Type B pancreatic cell (in vitro differentiated cells): ENCODE results near the gene PLSCR5. TPM values are rescaled to one million over a fixed set of nuclear protein-coding genes. Genes with fewer than 3 reads are reported as not detected.

Source experiments
- DNase-seq: peaks from one replicate; pipeline ENCODE4 v3.0.0; 2021; ENCODE audit warnings: mixed read lengths; ENCODE audit not compliant: unreplicated experiment; ENCODE audit errors: extremely low spot score
- H3K27ac Mint-ChIP-seq: 2 replicates; pipeline ENCODE4 v1.8.0; 2021; ENCODE audit warnings: mild to moderate bottlenecking, mixed read lengths
- H3K27me3 Mint-ChIP-seq: 2 replicates; pipeline ENCODE4 v1.8.0; 2021; ENCODE audit warnings: mixed read lengths
- H3K36me3 Mint-ChIP-seq: 2 replicates; pipeline ENCODE4 v1.8.0; 2021; ENCODE audit warnings: mixed read lengths
- H3K4me1 Mint-ChIP-seq: one replicate; pipeline ENCODE4 v1.8.0; 2021; ENCODE audit warnings: mixed read lengths; ENCODE audit not compliant: unreplicated experiment
- H3K4me3 Mint-ChIP-seq: 2 replicates; pipeline ENCODE4 v1.8.0; 2021; ENCODE audit warnings: mild to moderate bottlenecking, mixed read lengths
- H3K9me3 Mint-ChIP-seq: 2 replicates; pipeline ENCODE4 v1.8.0; 2021; ENCODE audit warnings: mixed read lengths
- total RNA-seq: library from RNA; stranded (reverse); gene quantifications from 2 replicates; pipeline ENCODE4 v1.2.1, GENCODE V29; 2021; ENCODE audit warnings: low replicate concordance
- TF ChIP-seq, protein P1 (sequence below): fragments of 200-600 bp; sonication (generic); conservative IDR thresholded peaks from 2 replicates; pipeline ENCODE4 v1.5.0; 2021; ENCODE audit warnings: antibody characterized with exemption, mild to moderate bottlenecking

PLSCR5 gene
- total RNA-seq, 1 donor from 2014 or later: not detected

GRCh38 chr3:146585156-146585555, 20.0 kb downstream of the PLSCR5 start:
- TF ChIP-seq, protein P1, sequence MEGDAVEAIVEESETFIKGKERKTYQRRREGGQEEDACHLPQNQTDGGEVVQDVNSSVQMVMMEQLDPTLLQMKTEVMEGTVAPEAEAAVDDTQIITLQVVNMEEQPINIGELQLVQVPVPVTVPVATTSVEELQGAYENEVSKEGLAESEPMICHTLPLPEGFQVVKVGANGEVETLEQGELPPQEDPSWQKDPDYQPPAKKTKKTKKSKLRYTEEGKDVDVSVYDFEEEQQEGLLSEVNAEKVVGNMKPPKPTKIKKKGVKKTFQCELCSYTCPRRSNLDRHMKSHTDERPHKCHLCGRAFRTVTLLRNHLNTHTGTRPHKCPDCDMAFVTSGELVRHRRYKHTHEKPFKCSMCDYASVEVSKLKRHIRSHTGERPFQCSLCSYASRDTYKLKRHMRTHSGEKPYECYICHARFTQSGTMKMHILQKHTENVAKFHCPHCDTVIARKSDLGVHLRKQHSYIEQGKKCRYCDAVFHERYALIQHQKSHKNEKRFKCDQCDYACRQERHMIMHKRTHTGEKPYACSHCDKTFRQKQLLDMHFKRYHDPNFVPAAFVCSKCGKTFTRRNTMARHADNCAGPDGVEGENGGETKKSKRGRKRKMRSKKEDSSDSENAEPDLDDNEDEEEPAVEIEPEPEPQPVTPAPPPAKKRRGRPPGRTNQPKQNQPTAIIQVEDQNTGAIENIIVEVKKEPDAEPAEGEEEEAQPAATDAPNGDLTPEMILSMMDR: no peak
- Mint-ChIP-seq H3K4me3 (no peak overlapping the region), H3K27me3 (no peaks in the 10 kb centered on the region), H3K9me3 (peaks cover 16% of the 10 kb centered on the region), H3K27ac (peak overlapping the region; percentile 18), H3K4me1 (peaks cover 14% of the 10 kb centered on the region), H3K36me3 (peaks cover 11% of the 10 kb centered on the region)
- DNase-seq: no peak

DNA sequence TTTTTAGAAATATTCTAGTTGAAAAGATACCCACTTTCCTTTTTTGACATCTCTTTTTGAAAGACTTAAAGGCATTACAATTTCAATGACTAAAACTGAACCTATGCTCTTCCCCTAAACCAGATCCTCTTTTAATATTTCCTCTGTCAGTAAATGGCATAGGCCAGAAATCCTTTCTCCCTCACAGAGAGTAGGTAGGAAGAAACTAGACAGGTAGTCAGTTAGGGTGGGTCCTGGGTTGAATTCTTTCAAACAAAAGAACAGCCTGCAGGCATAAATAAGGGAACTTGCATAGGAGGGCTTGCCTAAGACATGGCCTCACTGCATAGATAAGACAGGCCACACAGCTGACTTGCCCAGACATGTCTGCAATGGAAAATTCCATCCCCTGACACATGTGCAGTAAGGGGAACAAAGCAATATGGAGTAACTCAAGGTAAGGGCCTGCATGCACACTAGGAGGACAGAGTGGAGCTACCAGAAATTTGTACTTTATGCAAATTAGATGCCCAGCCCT, 23.1 kb downstream of the PLSCR5 start:
- TF ChIP-seq, protein P1: no peak
- Mint-ChIP-seq H3K9me3 (peaks cover 16% of the 10 kb centered on the region), H3K4me3 (peak overlapping the region; percentile 43), H3K4me1 (peaks cover 14% of the 10 kb centered on the region), H3K27me3 (no peaks in the 10 kb centered on the region), H3K36me3 (peaks cover 11% of the 10 kb centered on the region), H3K27ac (peak overlapping the region; percentile 98)
- no peak for DNase-seq

DNA sequence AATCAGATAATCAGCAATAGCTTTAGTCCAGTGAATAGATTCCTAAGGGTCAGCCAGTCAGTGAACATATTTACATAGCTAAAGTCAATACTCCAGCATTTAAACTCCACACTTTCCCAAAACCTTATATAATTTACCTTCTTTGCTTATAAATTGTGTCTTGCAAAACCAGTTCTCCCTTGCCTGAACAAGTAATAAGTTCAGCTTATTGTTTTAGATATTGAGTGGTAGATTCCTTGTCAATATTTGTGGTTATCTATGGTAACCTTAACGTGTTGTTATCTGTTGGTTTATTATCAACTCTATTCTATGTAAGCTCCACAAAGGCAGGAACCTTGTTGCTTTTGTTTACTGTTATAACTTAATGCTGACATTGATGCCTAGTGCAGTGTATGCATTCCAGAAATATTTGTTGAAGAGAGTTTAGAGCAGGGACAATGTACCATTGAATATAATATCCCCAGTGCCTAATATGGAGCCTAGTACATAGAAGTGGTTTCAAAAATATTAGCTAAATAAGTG, 24.0 kb downstream of the PLSCR5 start:
- peaks cover 14% of the 10 kb centered on the region for H3K4me1 Mint-ChIP-seq
- H3K9me3 Mint-ChIP-seq: peaks cover 16% of the 10 kb centered on the region
- TF ChIP-seq, protein P1: no peak
- peak overlapping the region; percentile 98 for H3K27ac Mint-ChIP-seq
- peak overlapping the region; percentile 34 for H3K4me3 Mint-ChIP-seq
- peaks cover 11% of the 10 kb centered on the region for H3K36me3 Mint-ChIP-seq
- no peak for DNase-seq
- no peaks in the 10 kb centered on the region for H3K27me3 Mint-ChIP-seq

DNA sequence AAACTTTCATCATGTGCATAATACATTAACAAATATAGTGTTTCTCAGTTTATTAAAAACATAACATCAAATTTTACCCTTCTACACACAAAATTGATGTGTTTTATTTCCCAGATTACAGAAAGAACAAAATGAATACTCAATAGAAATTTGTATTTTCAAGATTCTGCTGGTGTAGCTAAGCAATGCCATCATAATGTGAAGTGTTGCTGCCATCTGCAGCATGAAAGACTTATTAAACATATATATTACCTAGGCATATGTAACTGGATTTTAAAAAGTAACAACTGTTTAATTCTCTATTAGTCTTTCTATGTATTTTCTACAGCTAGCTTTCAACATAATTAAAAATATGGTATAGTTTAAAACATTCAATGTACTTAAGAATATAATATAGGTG, 27.5 kb downstream of the PLSCR5 start:
- peaks cover 7% of the 10 kb centered on the region for H3K36me3 Mint-ChIP-seq
- H3K27me3 Mint-ChIP-seq: no peaks in the 10 kb centered on the region
- TF ChIP-seq, protein P1: peak; percentile 72
- H3K4me3 Mint-ChIP-seq: no peak overlapping the region
- DNase-seq: no peak
- no peak overlapping the region for H3K27ac Mint-ChIP-seq
- H3K9me3 Mint-ChIP-seq: peaks cover 7% of the 10 kb centered on the region
- H3K4me1 Mint-ChIP-seq: peaks cover 14% of the 10 kb centered on the region

- Mint-ChIP-seq H3K36me3 (no peaks in the 10 kb centered on the region), H3K4me3 (no peak overlapping the region), H3K9me3 (no peaks in the 10 kb centered on the region), H3K27ac (no peak overlapping the region), H3K4me1 (no peaks in the 10 kb centered on the region), H3K27me3 (no peaks in the 10 kb centered on the region)
- TF ChIP-seq, protein P1: no peak
- no peak for DNase-seq
These were observed 29.5 kb downstream of the PLSCR5 start for GRCh38 chr3:146575636-146576035.

DNA sequence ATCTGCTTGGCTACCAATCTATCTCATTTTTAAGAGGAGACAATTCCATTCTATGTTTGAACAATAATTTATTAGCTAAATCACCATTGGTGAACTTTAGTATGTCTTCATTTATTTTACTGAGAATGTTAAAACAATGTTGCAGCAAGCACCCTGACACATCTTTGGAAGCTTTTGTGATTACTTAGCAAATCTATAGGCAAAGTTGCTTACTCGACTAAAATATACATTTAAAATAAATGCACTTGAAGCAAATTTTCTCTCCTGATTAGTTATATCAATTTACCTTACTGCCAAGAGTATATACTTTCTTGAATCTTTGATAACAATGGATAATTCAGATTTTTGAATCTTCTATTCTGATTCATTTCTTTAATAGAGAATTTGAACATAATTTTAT, 31.0 kb downstream of the PLSCR5 start:
- Mint-ChIP-seq H3K4me1 (no peaks in the 10 kb centered on the region), H3K36me3 (no peaks in the 10 kb centered on the region), H3K4me3 (no peak overlapping the region), H3K9me3 (no peaks in the 10 kb centered on the region), H3K27me3 (no peaks in the 10 kb centered on the region), H3K27ac (no peak overlapping the region)
- TF ChIP-seq, protein P1: no peak
- no peak for DNase-seq
